IPS DF 19.7 (cell line): ENCODE data around the gene ELMO1.

ENCODE experiments used
- DNase-seq: peaks from one replicate; pipeline ENCODE4 v3.0.0-alpha.2; 2013; ENCODE audit warnings: low read depth, low spot score

ELMO1 gene

DNA sequence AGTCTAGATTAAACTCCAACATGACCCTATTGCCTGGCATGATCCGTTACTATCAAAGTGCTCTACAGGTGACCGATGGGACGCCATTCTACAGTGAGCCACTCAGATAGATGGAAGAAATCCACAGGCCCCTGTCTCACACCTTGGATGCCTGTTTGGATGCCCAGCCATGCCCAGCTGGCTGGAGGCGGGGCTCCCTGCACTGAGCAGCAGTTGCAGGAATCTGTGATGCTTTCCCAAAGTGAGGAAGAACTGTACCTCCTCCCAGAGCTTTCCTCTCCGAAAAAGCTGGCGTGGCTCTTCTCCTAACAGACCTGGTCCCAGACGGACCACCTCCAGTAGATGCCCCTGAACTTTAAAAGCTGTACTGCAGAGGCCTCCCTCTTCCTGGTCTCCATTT lies 253.3 kb downstream of the ELMO1 start:
- DNase-seq = no peak

DNA sequence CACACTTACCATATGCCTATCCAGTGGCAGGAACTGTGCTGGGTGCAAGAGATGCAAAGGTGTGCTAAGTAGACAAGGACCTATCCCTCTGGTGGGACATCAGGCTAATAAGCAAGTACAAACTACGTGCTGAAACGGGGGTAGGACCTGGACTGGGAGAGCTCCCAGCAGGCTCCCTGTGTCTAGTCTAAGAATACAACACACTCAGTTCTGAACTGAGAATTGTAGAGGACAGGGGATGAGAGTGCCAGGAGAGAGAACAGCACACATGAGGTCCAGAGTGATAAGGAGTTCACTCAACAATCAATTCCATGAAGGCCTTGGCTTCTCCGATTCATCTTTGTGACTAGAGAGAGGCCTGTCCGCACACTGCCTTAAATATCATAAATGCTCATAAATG lies 253.7 kb downstream of the ELMO1 start:
- no peak for DNase-seq

DNA sequence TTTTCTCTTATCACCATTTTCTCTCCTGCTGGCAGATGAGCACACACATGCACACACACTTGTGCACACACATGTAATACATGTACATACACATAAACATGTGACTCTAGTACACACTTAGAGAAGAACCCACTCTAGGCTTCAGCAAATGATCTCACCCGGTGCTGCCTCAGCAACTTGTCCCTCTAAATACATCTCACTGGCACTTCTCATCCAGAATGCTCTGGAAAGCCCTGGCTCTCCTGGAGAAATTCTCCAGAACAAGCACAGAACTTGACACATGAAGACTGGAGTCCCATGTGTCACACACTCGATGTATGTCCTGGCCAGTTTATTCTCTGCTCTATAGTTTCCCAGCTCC lies 254.9 kb downstream of the ELMO1 start:
- no peak for DNase-seq

DNA sequence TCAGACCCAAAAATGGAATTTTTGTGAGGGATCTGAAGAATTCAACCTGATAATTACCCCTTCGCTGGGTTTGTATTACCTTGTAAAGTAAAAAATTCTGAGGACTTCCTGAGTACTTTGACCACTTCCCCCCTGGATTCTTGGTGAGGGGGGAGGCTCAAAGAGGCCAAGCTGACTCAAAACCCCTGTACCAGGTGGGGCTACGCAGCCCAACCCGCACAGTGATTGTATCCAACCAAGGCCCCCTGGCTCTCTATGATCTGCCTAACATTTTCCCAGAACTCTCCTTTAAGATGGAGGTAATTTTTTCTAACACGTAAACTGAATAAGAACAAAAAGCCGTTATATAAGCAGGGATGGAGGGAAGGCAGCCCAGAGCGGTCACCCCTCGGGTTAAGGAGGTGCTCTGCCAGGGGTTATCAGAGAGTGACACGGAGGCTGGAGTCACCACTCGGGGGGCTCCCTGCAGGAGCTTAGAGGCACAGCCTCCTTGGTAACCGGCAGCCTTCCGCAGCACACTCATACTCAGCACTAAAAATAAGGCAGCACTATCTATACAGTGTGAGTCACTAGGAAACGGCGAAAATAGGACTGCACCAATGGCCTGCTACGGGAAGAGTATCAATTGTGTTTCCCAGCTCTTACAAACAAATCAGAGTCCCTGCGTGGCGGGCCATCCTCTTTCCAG lies 255.4 kb downstream of the ELMO1 start:
- DNase-seq = no peak

DNA sequence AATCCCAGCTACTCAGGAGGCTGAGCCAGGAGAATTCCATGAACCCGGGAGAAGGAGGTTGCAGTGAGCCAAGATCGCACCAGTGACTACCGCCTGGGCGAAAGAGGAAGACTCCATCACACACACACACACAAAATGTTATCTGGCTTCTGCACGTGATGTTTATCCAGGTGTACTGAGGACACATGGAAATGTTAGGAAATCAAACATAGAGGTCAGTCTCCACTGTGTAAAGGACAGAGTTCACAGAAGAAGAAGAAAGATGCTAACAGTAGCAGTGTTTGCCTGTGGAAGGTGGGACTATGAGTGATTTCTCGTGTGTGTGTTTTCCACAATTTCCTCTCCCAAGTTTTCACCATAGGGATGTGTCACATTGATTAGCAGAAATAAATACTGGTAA lies 256.9 kb downstream of the ELMO1 start:
- DNase-seq = no peak

DNA sequence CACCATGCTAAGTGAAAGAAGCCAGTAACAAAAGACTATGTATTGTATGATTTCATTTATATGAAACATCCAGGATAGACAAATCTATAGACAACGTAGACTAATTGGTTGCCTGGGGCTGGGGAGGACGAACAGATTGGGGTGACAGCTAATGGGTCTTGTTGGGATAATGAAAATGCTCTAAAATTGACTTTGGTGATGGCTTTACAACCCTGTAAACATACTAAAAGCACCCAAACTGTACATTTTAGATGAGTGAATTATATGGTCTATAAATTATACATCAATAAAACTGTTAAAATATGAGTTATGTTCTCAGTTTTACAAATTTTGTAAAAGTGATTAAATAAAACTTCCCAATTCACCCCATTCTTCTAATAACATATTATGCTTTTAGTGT lies 261.5 kb downstream of the ELMO1 start:
- no peak for DNase-seq

DNA sequence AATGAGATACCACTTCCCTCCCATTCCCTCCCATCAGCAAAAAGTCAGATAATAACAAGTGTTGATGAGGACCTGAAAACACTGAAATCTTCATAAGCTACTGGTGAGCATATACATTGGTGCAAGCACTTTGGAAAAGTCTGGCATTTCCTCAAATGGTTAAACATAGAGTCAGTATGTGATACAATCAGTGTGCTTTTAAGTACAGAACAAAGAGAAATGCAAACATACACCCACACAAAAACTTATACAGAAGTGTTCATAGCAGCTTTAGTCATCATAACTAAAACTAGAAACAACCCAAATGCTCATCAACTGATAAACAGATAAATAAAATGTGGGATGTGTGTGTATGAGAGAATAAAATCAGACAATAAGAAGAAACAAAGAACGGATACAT lies 261.9 kb downstream of the ELMO1 start:
- no peak for DNase-seq

DNA sequence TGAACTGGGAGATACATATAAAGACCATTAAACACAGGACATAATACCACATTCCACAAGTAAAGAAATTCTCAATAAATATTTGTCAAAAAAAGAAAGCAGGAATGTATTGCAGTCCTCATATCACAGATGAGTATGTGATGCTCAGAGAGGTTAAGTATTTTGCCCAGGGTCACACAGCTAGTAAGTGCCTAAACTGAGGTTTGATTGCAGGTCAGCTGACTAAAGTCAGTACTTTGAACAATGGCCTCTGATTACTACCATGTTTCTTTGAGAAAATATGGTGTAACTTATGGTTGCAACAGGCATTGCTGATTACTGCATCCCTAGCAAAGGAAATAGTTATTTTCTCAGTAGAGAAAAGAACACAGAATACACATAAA lies 267.1 kb downstream of the ELMO1 start:
- no peak for DNase-seq

DNA sequence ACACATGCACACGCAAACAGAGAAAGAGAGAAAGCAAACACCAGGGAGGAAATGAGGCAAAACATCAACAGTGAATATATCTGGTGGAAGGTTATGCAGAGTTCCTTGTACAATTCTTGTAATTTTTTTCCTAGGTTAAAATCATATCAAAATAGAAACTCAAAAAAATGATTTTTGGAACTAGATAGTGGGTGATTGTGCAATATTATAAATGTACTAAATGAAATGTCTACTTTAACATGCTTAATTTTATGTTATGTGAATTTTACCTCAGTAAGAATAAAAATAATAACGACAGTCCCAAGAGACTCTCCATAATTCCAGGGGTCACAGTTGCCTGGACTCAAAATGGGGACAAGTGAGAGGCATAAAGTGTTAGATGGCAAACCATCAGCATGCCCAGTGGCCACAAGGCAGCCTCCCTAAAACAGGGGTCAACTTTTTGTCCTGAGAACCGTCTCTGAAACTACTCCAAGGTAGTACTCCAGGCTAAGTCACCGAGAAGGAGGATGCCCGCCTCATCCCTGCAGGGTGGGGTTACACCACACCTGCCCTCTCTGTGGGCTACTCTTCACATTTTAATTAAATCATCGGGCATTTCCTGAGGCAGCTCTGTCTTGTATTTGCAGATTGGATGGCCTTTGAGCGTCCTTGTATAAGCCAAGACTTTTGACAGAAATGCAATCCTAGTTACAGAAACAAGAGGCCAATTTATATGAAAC lies 267.7 kb downstream of the ELMO1 start:
- no peak for DNase-seq

DNA sequence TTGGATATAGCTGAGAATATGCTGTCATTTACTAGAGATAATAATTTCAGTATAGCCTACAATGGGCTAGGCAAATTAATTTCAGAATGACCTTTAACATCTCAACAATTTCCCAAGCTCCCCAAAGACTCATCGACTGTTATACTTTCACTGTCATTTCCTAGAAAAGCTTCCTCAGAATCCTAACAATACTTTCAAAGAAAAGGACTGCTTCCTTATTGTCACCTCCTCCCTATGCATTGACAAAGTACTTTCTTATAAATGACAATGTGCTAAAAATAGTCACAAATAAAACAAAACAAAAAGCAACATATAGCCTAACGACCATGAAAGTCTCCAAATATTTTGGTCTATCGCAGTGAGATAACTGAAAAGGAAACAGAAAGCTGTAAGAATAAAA lies 272.6 kb downstream of the ELMO1 start:
- no peak for DNase-seq

DNA sequence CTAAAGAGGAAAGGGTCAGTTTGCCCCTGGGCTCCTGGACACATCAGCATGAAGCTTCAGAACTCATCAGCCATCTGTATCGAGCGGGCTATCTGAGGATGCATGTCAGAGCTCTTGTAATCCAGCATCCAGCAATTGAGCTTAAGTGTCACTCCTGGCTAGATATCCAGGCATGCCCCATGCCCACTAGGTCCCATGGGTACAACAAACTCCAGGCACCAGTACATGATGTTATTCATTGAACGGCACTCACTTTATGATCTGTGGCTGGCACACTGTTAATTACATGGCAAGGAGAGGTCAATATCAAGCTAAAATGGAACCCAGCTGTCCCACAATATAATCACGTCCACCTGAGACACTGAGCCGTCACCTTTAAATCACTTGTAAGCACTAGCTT lies 274.2 kb downstream of the ELMO1 start:
- no peak for DNase-seq

DNA sequence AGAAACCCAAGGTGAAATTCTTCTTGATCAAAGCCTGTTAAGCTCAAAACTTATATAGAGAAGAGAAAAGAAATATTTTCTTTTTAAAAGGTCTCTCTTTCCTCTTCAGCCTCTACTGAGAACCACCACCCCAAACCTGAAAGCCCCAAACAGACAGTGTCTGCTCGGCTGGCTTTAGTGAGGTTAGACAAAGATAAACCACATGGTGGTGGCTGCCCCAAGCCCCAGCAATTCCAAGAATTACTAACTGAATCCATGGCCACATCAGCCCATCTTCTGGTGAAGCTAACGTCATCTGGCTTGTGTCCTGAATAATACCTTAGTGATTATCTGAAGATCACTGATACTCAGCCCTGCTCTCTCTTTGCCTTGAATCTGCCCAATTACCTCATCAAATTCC lies 275.0 kb downstream of the ELMO1 start:
- DNase-seq = no peak

DNA sequence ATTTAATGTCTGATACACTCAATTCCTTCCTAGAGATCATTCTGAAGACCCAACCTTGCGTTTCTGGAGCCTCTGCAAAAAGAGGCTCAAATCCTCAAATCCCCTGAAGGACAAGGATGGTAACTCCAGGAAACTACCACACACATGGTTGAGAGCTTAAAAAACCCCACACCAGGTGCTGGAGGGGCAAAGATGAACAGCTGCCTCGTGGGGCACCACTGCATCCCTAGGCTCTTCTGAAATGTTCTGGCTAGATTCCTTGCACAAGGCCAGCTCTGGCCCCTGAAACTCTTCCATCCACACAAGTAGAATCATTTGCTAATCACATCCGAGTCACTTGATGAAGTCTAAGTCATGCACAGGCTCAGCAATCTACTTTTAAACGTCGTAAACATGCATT lies 286.6 kb downstream of the ELMO1 start:
- DNase-seq = no peak

DNA sequence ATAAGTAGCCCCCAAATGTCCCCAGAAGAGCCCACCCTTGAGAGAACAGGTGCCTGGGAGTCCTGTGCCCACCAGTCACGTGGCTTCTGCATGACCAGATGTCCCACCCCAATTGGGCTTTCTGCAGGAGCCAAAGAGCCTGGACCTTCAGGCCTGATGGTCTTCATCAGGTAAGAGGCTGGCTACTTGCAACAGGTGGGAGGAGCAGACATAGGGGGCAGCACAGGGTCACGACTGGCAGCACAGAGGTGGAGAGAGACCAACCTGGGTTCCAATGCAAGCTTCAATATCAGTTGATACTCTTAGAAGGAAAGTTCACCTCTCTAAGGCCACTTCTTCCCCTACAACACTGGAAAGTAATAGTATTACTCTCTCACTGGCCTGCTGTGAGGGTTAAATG lies 288.0 kb downstream of the ELMO1 start:
- DNase-seq = no peak

DNA sequence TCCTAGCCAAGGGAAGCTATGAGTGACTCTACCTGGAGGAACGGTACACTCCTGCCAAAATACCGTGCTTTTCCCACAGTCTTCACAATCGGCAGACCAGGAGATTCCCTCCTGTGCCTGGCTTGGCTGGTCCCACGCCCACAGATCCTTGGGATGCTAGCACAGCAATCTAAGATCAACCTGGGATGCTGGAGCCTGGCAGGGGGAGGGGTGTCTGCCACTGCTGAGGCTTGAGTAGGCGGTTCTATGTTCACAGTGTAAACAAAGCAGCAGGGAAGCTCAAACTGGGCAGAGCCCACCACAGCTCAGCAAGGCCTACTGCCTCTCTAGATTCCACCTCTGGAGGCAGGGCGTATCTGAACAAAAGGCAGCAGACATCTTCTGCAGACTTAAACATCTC lies 295.3 kb downstream of the ELMO1 start:
- DNase-seq = no peak

DNA sequence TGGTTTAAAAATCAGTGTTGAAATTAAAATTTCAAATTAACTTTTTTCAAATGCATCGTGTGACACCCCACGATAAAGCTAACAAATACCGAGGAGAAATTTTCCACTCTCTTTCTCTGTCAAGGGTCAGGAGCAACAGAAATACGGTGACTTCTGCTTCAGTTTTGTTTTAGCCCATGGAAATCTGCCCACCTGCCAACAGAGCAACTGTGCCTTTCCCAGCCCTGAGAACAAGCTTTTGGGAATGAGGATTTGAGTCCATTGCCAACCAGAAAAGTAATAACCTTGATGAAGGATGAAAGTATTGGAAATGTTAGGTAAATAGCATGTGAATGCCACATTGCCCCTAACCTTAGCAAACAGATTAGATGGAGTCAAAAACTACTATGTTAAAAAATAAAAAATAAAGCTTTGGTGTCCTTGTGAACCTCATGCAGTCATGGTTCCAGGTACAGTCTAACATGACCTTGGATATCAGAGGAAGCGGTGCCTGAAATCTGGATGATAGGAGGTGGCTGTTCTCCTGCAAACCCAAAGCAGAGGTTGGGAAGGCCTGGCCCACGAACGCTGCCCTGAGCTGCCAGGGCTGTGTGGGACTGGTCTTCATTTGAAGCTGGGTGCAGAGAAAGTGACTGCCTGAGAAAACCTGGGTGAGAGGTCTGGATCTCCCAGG lies 296.8 kb downstream of the ELMO1 start:
- no peak for DNase-seq

DNA sequence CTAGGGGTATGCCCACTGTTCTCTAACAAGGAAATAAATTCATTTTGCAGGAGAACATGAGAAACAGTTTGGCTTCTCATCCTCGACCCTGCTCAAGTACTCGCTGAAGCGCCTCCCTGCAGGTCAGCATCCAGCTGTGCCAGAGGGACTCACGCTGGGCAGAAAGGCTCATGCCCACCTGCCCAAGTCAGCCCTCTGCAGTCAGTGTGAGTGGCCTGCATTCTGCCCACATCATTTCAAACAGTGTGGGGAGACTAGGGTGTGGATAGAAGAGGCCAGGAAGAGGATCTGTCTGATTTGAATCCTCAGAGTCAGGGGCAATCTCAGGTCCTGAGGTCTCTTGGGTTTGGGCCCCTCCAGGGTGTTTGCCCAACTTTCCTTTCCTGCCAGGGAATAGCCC lies 297.8 kb downstream of the ELMO1 start:
- DNase-seq = no peak

DNA sequence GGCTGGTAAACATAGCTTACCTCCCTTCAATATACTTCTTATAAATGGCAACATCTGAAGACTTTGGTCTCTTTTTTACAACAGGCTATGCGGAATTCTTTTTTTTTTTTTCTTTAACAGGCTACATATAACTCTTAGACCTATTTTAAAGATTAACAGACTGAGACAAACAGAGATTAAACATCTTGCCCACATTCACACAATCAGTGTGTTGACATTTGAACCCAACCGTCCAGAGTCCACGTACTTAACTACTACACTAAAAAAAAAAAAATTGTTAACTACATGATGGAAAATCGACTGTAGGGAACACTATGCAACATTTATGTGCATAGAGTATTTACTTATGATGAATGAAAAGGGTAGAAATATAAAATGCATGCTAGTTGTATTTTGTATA lies 298.5 kb downstream of the ELMO1 start:
- DNase-seq = no peak

DNA sequence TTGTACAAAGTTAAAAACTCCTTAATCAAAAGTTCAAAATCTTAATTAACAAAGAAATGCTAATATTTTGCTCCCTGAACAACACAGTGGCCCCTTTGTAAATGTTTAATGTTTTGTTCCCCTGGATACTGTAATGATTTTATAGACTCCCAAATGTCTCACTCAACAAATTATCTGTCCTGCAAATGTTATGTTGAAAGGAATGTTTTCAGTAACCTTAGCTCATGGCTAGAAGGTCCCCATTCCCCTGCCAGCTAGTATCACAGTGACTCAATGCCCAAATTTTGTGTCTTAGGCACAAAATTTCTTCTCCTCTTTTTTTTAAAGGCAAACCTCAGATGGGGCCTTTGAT lies 298.9 kb downstream of the ELMO1 start:
- no peak for DNase-seq

DNA sequence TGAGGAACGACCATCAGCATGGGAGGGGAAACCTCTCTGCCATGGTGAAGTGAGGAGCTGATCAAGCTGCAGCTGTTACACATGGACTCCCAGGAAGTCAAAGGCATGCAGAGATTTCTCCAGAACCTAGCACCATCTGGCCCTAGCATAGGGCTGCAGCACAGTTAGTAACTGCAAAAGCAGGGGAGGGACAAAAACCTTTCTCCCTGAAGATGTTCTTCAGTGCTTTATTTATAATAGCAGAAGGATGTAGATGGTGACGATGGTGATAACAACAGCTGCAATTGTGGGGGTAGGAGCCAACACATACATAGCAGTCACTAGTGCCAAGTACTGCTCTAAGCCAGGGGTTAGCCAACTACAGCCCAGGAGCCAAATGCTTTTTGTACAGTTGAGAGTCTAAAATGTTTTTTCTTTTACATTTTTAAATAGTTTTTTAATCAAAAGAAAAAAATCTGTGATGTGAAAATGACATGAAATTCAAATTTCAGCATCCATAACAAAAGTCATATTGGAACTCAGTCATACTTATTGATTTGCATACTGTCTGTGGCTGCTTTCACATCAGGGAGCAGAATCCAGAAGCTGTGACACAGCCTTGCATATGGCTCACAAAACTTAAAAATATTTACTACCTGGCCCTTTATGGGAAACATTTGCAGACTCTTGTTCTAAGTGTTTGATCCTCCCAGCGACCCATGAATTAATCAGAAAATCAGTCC lies 299.5 kb downstream of the ELMO1 start:
- no peak for DNase-seq

DNA sequence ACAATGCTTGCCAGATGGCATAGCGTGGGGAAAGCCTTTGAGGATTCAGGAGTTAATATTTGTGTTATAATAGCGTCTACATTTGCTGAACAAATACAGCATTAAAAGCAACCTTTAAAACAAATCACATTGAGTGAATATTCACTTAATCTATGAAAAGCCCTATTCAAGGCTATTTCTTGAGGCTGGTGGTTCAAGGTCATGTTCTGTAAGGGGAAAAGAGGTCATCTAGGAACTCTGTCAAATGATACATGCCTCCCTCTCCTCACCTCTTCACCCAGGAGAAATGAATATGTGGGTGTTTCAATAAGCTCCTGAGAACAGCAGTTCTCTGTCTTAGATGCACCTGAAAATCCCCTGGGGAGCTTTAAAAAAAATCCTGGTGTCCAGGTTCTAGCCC lies 303.0 kb downstream of the ELMO1 start:
- no peak for DNase-seq

DNA sequence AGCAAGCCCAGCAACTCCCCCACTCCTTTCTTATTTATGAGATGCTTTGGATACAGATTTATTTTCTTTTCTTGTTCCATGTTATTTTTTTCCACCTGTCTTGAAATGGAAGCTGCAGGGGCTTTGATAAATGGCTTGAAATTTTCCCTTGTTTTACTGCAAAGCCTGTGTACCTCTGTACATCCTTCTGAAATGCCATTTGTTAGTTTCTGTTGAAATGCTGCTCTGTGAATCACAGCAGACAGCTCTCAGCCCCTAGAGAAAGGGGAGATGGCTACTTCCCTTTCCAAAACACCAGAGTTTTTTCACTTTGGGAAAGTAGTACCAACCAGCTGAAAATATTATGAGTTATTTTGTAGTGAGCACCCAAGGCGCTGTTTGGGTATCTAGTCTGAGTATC lies 304.2 kb downstream of the ELMO1 start:
- DNase-seq = no peak

DNA sequence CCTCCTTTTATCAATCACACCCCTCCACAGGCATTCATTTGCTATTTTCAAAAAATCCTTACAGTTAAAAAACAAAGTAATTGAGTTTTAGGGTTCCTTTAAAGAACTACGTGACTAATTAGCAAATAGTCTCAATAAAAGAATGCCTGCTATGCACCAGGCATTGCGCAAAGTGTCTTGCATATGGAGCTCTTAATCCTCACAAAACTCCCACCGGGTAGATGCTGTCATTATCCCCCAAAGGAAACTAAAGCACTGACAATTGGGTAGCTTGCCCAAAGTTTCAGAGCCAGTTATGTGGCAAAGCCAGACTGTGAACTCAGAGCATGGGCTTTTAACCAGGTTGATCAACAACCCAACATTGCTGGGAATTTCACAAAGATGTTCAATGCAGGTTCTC lies 305.7 kb downstream of the ELMO1 start:
- DNase-seq = no peak
